GM12891 (cell line): ENCODE measurements around the gene BNIP5.

Experiments used
- POLR2A ChIP-seq: IDR thresholded peaks from 2 replicates; pipeline ENCODE4 v1.6.1; 2011; ENCODE audit warnings: low read depth, low read length, control low read depth
- POLR2AphosphoS5 ChIP-seq: IDR thresholded peaks from 2 replicates; pipeline ENCODE4 v1.6.1; 2011; ENCODE audit warnings: low read depth, low read length, control low read depth
- POU2F2 ChIP-seq: IDR thresholded peaks from 2 replicates; pipeline ENCODE4 v1.6.1; 2011; ENCODE audit warnings: low read depth, mild to moderate bottlenecking, control low read depth, low read length, moderate library complexity
- SPI1 ChIP-seq: IDR thresholded peaks from 2 replicates; pipeline ENCODE4 v1.6.1; 2011; ENCODE audit warnings: low read depth, low read length, control low read depth
- TAF1 ChIP-seq: IDR thresholded peaks from 2 replicates; pipeline ENCODE4 v1.6.1; 2011; ENCODE audit warnings: low read depth, low read length, control low read depth

- TF ChIP-seq POLR2A (no peak), POLR2AphosphoS5 (no peak), TAF1 (no peak), SPI1 (no peak), POU2F2 (no peak)
Measured at GRCh38 chr6:36361071-36361470, 24.4 kb upstream of the BNIP5 start.
